8988T (cell line): ENCODE results near the gene FN1.

Source experiments
- DNase-seq: peaks from one replicate; pipeline ENCODE4 v3.0.0; 2011

Gene FN1

DNA sequence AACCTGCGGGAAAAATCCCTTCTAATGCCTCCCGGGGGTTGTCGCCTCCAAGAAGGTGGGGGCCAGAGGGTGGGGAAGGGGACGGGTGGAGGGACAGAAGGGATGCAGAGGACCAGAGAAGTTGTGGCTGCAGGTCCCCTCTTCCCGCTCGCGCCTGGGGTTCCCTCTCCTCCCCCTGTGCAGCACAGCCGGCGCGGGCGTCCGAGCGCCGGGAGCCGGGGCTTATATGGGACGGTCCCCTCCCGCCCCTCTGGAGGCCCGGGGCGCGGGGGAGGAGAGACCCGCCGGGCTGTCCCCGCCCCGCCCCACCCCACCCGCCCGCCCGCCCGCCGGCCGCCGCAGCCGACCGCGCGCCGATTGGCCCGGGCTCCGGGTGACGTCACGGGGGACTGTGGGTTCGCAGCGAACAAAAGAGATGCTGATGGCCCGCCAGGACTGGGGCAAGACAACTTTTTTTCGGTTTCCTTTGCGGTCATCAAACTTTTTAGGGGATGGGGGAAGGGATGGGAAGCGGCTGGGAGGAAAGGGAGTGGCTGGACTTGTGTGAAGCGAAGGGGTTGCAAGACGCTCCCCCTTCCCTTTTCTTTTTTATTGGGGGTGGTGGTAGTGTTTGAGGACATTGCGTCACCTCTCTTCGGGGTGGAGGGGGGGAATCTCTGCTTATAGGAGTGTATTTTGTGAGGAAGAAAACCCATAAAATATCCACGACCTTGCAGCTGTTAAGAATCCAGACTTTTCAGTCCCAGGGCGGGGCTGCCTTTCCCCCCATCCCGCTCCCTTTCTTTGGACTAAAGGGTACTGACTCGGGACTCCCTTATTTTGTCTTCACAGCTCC lies at the start of gene FN1:
Gene FN1 (minus strand): TSS at position 199 of the 835 bp plus-strand sequence. CDS start 266 bp downstream, outside the sequence.
- peak; percentile 58 for DNase-seq

DNA sequence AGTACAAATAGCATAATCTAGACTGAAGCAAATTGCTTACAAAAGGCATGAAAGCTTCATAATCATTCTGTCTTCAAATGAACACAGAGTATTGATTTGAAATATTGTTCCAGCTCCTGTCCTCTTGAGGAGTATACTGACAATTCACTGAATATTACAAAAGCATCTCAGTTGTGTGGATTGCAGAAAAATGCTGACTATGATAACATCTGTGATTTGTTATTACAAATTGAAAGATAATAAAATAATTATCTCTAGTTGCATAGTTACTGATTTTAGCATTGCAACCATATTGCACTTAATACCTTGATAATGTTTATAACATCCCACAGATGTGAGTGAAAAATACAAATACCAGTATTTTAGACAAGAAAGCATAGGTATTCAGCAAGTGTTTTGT lies 49.2 kb upstream of the FN1 start:
- DNase-seq = no peak

DNA sequence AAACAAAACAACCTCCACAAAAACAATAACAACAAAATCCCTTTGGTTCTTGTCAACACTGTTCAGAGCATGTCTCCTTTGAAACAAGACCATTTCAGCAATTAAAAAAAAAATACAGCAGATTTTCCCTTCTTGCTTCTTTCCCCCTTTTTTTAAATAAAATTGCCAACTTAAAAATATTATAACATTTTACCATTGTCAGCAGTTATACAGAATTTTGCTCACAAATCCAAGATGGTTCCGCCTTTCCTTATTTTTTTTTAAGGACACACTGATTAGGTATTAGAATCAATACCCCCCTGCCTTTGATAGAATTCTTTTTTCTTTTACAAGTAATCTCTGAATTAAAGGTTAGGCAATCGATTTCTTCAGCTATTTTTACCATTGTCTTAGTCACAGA lies 48.7 kb upstream of the FN1 start:
- DNase-seq = no peak

DNA sequence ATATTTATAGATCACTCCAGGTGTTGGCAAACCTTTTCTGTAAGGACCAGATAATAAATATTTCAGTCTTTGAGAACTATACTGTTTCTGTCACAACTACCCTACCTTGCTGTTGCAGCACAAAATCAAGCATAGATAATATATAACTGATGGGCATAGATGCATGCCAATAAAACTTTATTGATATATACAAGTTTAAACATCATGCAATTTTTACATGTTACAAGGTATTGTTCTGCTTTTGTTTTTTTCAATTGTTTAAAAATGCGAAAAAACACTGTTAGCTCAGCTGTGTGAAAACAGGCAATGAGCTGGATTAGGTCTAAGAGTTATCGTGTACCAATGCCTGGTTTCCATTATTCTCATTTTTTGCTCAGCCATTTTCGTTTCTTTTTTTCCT lies 47.6 kb upstream of the FN1 start:
- no peak for DNase-seq

DNA sequence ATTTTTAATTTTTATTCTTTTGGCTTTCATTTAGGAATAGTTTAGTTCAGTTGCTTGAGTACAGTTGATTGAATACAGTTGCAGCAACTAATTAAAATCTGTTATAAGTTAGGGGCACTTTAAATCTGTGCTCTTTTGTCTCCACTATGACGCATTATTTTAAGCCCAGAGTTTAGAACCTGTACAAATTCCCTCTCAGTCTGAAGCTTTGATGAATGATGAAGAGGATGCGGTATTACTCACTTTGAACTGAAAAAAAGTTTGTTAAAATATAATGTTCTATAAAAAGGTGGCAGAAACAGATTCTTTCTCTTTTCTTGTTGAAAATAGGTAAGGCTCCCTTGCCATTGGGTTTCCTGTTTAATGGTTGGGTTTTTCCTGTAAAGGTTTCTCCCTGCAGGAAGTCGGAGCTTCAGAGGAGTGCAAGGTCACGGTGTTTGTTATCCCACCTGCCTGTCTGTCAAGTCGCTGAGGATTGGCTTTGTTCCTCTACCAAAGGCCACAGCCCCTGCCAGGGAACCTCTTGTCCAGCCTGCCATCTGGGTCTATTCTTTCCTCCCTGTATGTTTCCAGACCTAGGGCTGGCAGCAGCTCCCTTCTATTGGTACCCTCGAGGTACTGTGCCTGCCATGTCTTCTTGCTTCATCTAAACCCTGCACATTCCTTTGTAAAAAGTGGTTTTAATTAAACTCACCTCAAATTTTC lies 43.8 kb upstream of the FN1 start:
- DNase-seq = no peak

DNA sequence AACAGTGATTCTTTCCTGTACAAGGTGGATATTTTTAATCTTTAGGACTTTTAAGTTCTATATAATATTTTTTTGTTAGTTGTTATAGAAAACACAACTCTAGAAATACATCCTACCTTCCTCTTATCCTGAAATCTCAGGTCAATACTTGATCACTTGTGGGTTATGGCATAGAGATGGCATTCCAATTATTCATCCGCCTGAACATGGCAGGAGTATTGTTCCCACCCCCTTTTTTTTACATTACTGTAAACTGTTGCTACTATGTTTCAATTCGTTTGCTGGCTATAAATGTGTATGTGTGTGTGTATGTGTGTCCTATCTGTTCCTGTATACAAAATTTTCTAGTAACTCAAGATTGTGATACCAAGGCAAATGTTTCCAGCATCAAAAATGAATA lies 43.3 kb upstream of the FN1 start:
- no peak for DNase-seq

DNA sequence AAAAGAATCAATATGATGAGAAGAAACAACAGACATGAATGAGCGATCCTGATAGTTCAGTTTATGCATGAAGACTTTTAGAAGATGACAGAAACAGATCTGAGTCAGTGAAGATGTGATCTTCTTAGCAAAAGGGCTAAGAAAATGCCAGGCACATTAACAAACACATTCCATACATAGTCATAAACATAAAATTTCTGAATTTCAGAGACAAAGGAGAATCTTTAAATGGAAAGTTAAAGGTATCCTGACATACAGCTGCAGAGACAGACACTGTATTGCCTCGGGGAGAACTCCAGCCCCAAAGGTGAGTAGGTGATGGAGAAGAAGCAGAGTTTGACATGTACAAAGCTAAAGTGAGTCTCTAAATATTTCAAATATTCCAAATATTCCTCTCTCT lies 40.6 kb upstream of the FN1 start:
- no peak for DNase-seq

DNA sequence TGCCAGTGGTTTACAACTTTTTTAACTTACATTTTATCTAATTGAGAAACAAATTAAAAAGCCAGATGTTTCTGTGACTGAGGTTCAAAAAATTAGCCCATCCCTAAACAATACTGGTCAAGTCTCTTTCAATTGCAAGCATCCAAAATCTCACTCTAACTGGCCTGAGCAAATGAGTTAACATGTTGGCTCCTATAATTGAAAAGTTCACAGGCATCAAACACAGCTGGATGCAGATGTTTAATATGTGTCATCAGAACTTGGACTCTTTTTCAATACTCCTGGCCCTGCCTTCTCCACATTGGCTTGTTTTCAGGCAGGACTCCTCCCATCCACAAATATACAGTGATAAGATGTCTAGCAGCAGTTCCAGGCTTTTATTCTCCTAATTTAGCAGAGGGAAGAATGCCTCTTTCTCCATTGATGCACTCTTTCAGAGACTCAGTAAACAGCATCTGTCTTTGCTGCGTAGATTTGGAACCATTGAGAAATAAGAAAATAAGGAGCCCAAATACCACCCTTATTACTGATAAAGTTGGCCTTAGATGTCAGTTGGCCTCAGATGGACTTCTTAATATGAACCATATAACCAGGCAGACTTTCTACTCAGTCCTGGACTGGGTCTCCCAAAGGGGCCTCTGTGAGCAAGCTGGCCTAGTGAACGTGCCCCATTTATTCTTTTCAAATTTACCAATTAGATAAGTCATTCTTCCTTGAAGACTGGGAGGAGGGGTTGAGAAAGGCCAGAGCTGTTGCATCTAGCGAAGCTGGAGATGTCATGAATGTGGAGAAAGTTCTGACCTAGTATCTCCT lies 30.4 kb upstream of the FN1 start:
- DNase-seq = no peak

DNA sequence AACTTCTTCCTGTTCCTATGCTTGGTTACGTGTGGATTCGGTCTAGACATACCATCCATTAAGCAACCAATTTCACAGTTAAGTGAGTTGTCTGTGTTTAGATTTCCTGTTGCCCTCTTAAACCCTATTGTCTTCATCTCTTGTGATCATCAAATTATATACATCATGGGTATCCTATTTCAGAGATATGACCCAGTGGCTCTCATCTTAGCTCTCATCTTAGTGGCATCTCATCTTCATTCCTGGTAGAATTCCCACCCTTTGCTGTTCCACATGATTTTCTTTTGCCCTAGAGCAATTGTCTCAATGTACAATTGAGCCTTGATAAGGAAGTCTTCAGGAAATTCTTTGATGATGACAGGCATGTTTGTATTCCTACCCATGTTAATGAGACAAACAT lies 29.4 kb upstream of the FN1 start:
- DNase-seq = no peak

DNA sequence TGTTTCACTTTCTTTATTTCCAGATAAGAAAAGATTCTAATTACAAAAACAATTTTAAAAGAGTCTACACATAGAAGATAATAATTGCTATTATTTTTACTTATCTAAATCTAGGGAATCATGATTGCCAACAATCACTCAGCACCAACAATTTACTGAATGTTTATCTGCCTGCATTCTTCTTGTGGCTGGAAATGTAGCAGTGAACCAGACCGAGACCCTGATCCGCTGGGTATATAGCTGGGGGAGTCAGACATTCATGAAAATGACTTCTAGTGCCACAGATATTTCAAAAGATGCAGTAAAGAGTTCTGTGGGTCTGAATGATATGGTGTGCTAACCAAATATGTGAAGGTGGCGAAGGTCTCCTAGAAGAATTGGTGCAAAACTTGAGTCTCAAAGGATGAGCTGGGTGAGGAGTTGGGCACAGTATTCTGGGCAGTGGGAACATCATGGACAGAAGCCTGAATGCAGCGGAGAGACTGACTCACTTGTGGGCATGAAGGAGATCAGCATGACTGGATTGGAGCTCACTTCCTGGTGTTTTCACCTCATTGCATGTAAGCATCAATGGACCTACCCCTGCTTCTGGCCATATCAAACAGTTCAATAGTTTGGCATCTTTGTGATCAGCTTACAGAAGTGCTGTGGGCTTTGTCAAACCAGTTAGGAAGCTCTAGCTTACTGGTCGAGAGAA lies 26.1 kb upstream of the FN1 start:
- DNase-seq = no peak

DNA sequence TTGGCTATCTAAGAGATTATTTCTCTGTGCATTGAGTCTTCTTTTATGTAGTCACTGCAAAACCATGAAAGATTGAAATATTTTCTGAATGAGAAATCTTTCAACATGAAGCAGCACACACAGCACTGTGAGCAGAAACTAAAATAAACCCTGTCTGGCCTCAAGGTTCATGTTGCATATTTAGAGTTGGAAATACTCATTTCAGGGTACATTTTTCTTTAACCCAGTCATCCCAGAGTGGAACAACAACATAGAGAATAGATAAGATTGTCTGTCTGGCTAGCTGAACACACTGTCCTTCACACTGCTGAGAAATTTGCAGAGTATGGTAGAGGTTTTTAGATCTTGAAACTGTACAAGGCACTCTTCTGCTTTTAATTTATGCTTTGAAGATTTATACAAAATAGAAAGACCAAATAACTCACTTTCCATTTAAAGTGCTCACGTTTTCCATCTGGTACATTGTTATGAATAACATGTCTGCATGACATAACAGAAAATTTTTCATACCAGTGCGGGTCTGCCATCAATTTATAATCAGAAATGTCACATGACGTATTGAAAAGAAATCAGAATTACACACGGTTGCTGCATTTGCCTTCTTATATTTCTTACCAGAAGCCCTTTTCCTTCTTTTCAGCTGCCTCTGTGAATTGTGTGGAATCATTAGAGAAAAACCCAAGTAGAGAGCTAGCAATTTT lies 25.0 kb upstream of the FN1 start:
- no peak for DNase-seq

DNA sequence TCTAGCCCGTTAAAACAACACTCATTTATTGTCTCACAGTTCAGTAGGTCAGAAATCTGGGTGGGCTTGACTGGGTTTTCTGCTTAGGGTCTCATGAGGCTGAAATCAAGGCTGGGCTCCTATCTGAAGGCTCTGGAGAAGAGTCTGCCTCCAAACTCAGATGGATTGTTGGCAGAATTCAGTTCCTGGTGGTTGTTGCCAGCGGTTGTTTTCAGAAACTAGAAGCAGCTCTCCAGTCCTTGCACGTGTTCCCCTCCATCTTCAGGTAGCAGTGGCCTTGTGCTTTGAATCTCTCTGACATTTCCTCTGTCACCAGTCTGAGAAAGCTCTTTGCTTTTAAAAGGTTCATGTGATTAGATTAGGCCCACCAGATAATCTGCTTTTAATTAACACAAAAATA lies 20.1 kb upstream of the FN1 start:
- DNase-seq = no peak

DNA sequence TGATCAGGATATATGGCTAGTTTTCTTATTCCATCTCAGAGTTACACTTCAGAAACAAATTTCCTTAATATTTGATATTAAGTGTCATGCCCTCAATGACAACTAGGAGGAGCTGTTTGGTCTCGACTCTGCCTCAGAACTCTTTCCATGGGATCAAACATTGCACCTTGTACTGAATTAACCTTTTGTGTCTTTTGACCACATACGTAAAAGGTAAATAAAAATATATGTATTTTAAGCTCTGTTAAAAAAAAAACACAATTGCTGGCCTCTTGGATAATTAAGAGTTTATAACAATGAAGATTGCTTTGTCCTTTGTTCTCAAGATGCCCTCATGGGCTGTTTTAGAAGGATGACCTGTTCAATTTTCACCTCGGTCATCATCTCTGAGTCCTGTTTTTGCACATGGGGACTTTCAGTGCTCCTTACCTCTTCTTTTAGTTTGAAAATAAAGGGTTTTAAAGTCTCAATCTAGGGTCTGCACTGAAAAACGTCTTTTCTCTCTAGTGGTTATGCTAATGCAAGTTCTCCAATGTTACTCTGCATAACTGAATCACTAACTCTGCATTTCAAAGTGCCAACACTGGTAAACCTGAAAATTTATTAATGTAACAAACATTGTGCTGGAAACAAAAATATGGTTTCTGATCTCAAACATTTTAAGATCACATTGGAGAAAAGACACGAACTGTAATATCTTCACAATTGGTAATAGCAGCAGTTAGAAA lies 18.8 kb upstream of the FN1 start:
- DNase-seq = no peak

DNA sequence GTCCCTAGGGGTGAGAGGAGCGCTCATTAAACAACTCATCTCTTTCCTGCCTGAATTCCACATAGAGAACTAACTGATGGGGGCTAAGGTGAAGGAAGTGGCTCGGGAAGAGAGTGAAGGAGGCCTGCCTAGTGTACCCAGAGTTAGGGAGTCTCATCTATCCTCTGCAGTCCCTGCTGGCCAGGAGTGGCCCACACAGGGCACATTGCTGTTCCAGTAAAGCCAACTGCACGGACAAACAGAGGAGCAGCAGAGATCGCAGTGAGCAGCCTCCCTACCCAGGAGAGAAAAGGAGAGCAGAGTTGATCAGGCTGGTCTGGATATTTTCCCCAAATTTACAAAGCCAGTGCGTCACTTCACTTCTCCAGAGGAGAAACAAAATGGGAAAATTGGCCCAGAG lies 16.9 kb upstream of the FN1 start:
- DNase-seq = no peak

DNA sequence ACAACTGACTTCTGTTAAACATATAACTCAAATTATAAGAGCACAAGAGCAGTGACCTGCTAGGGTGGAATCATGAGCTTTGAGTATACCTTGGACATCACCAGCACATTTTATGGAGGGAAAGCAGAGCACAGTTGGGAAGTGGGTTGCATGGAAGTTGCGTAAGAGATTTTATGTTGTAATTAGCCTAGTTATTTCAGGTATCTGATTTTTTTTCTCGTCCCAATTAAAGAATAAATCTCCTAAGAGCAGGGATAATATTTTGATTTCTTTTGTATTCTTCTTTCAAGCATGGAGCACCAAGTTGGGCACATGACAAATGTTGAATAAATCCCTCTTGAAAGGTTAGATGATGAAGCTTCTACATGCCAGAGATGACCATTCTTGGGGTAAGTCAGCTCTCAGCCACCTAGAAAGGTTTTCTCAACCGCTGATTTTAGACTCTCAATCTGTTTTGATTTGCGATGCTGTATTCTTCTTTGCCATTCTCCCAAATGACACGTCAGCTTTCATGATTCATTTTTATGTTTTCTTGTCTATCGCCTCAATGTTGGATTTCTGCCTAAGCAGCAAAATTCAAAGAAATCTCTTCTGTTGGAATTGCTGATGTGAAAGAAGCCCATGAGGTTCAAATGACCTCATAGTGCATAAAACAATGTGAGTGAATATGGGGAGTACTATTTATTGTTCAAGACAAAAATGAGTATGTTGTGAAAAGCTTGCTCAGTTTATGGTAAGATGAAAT lies 15.3 kb upstream of the FN1 start:
- DNase-seq = no peak

DNA sequence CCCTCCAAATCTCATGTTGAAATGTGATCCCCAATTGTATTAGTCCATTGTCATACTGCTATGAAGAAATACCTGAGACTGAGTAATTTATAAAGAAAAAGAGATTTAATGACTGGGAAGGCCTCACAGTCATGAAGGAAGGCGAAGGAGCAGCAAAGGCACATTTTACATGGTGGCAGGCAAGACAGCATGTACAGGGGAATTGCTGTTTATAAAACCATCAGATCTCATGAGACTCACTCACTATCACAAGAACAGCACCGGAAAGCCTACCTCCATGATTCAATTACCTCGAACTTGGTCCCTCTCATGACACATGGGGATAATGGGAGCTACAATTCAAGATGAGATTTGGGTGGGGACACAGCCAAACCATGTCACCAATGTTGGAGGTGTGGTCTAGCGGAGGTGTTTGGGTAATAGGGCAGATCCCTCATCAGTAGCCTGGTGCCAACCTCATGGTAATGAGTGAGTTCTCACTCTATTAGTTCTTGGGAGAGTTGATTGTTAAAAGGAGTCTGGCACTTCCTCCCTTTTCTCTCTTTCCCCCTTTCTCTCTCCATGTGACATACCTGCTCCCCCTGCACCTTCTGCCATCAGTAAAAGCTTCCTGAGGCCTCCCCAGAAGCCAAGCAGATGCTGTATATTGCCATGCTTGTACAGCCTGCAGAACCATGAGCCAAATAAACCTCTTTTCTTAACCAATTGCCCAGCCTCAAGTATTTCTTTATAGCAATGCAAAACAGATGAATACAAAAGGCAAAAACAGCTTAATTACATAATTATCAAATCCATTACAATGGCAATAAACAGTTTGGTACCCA lies 14.5 kb upstream of the FN1 start:
- no peak for DNase-seq

DNA sequence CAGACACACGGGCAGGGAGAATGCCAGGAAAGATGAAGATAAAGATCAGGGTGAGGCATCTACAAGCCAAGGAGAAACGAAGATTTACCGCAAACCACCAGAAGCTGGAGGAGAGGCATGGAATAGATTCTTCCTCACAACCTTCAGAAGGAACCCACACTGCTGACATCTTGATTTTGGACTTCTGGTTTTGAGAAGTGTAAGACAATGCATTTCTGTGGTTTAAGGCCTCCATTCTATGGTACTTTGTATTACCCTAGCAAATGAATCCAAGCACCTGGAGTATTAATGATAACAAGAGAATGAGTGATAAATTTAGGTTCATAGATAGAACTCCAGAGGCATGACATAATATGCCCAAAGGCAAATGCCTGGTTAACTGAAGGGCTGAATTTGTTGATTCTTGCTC lies 11.8 kb upstream of the FN1 start:
- no peak for DNase-seq

DNA sequence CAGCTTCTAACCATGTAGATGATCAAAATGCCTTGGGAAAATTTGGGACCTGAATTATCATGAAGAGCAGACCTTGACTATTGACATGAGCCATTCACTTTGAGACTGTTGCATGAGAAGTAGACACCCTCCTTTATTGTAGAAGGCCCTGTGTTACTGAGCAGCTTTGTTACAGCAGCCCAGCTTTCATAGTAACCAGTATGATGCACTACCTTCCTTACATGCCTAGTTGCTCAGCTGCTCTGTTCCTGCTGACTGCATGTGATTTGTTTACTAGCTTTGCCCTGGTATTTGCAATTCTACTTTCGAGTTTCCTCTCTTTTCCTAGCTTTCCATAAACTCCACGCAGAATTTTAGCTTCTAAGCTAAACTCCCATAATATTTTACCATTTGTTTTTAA lies 11.2 kb upstream of the FN1 start:
- no peak for DNase-seq

DNA sequence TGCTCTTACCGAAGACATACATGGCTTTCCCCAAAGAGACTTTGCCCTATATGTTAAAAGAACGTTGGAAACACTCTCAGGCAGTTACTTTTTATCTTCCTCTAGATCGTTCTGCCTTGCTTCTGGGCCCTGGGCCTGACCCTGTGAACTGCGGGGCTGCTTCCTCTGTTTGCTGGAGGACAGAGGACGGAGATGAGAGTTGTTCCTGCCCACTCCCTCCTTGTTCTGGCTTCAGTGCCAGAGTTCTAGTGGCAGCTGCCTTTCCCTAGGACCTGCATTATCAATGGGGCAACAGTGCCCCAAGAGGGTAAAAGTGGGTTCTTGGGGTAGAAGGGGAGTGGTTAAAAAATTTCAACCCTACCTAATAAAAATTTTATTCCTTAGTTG lies 6.5 kb upstream of the FN1 start:
- DNase-seq = no peak
